B cell (primary cell): ENCODE results near the gene MRPS27.

Experiments
- EZH2 ChIP-seq: IDR thresholded peaks from 2 replicates; pipeline ENCODE4 v1.6.1; 2012; ENCODE audit warnings: borderline replicate concordance, low read depth, mild to moderate bottlenecking, moderate library complexity, low read length; ENCODE audit not compliant: insufficient read depth, poor library complexity, severe bottlenecking
- TF ChIP-seq, protein P1 (sequence below): fragments of 200-600 bp; IDR thresholded peaks from one replicate; pipeline ENCODE4 v1.8.0; 2022; ENCODE audit warnings: antibody characterized with exemption, mild to moderate bottlenecking

DNA sequence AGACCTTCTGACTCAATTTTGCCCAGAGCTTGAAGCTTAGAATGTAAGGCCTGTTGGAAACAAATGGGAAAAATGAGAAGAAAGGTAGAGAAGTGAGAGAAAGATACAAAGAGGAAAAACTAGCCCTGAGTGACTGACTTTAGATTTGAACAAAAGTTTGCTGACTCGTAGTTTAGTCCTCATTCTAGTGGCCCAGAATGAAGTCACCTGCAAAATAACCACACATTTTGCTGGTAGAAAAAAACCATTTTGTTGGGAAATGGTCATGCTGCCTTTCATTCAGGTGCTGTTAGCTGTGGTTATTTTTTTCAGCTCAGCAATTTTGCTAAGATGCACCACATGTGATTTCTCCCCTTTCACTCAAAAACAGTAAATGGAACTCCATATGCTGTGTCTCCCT lies 98.9 kb downstream of the MRPS27 start:
- TF ChIP-seq, protein P1, sequence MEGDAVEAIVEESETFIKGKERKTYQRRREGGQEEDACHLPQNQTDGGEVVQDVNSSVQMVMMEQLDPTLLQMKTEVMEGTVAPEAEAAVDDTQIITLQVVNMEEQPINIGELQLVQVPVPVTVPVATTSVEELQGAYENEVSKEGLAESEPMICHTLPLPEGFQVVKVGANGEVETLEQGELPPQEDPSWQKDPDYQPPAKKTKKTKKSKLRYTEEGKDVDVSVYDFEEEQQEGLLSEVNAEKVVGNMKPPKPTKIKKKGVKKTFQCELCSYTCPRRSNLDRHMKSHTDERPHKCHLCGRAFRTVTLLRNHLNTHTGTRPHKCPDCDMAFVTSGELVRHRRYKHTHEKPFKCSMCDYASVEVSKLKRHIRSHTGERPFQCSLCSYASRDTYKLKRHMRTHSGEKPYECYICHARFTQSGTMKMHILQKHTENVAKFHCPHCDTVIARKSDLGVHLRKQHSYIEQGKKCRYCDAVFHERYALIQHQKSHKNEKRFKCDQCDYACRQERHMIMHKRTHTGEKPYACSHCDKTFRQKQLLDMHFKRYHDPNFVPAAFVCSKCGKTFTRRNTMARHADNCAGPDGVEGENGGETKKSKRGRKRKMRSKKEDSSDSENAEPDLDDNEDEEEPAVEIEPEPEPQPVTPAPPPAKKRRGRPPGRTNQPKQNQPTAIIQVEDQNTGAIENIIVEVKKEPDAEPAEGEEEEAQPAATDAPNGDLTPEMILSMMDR, result no peak
- no peak for TF ChIP-seq EZH2
